DMS114 treated with DMSO at 0.1 percent for 48 hours (cell line): ENCODE results near the gene DRC1.

Source experiments
- DNase-seq: peaks from one replicate; lab custom pipeline; 2025; ENCODE audit not compliant: unreplicated experiment; lab: John Stamatoyannopoulos, UW

The DRC1 gene

GRCh38 chr2:26442707-26443106 is 41.0 kb downstream of the DRC1 start:
- no peak for DNase-seq

- DNase-seq: no peak
These were observed 42.5 kb downstream of the DRC1 start for GRCh38 chr2:26444236-26444635.

DNA sequence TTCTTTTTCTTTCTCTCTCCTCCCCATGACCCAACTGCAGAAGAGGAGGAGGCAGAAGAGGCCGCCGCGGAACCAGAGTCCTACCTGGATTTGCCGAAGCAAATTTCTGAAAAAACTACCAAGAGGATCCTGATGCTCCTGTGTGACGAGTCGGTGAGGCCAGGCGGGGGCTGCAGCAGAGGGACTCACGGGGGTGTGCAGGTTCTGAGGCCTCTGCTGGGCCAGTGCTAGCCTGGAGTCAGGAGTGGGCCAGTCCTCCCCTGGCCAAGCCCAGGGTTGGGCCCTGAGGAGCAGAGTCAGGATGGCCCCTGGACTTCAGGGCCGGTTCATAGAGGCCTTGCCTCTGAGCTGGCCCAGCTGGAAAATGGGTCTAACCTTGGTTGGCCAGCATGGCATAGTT is 46.9 kb downstream of the DRC1 start:
- no peak for DNase-seq

DNA sequence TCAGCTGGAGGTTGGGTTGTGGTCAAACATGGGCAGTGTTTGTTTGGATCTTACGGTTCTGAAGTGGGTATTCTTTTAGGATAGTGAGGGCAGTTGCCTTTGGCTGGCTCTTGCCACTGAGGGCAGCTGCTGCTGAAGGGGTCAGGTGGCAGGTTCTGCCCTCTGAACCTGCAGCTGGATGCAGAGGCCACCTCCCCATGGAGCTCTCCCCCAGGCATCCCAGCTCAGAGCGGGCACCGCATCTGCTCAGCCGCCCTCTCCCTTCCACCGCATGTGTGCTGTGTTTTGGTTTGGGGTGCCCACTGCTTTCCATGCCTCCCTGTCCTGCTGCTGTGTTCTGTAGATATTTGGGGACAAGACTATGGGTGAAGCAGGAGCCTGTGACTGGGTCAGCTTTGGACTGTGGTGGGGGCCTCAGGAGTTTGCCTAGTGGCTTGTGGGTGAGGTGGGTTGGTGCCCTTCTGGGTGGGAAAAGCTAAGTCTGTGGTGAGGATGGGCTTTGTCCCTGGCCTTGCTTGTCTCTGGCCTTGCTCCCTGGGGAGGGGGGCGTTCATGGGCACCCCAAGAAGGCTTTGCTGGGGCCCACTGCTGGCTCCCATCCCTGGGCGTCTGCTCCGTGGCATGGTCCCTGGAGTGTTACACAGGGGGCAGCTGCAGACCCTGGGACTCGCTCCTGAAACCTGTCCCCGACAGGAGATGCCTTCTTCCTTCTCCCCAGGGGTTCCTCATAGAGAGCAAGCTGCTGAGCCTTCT is 47.7 kb downstream of the DRC1 start:
- DNase-seq: no peak

GRCh38 chr2:26450031-26450635 is 48.4 kb downstream of the DRC1 start:
- no peak for DNase-seq

DNA sequence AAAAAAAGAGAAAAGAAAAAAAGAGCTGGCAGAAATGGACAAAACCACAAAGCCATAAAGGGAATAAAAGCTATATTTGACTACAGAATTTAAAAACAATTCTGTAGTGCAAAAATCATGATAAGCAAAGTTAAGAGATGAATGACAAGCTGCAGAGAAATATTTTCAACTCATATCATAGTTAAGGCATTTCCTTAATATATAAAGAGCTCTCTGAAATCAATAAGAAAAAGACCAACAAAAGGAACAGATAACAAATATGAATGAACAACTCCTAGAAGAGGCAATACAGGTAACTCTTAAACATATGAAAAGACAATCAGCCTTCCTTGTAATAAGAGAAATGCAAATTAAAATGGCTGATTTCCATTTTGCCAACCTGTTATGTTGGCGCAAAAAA is 50.0 kb downstream of the DRC1 start:
- no peak for DNase-seq

DNA sequence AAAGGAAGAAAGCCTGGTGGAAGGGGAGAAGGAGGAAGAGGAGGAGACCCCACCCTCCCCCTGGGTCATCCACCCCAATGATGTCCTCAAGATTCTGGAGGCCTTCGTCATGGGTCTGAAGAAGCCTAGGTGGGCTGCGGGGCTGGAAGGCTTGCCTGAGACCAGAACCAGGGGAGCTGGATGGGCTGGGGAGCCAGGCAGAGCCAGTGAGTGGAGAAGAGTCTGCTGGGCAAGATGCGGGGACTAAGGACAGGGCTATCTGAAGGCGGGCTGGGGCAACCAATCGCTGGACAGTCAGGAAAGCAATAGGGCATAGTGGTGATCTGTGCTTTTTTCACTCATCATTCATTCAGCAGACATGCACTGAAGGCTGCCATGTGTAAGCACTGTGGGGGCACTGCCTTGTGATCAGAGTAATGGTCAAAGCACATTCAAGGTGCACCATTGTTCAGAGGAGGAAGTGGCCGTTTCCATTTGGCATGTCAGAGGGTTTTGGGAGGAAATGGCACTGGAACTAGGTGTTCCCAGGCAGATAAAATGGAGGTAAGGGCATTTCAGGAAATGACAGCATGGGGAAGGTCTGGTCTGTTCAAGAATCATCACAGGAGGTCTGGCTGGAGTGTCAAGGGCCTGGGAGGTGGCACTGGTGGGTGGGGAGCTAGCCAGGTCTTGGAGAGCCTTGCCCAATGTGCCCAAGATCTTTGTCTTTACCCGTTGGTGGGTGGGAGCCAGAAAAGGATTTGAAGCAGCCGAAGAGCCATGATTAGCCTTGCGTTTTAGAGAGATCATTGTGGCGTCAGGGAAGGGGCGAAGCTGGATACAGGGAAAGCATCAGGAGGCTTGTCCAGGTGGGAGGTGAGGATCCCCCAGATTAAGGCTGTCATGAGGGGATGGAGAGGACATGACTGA is 52.0 kb downstream of the DRC1 start:
- no peak for DNase-seq

- DNase-seq: no peak
These were observed 52.9 kb downstream of the DRC1 start for GRCh38 chr2:26454561-26455001.

DNA sequence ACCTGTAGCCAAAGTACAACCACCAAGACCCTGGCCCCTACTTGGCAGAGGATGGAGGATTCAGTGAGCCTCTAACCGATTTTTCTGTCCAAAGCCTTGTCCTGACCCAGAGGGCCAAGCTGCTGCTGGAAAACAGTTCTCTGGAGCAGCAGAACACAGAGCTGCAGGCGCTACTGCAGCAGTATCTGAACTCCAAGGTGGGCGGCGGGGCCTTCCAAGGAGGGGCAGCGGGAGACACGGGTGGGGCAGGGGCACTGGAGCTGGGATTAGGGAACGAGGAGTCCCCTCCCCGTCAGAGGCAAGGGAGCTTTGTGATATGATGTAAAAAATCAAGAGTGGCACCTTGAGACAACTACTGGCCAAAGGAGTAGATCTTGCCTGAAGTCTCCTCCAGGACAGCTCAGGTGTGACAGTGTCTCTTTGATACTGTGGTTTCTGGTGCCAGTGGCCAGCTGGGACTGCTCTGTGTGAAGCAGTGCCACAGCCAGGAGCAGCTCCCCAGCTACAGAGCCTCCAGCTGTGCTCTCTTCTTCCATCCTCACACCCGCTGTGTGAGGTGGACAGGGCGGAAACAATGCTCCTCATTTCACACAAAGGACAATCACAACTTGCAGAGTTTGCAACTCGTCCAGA is 53.4 kb downstream of the DRC1 start:
- no peak for DNase-seq

DNA sequence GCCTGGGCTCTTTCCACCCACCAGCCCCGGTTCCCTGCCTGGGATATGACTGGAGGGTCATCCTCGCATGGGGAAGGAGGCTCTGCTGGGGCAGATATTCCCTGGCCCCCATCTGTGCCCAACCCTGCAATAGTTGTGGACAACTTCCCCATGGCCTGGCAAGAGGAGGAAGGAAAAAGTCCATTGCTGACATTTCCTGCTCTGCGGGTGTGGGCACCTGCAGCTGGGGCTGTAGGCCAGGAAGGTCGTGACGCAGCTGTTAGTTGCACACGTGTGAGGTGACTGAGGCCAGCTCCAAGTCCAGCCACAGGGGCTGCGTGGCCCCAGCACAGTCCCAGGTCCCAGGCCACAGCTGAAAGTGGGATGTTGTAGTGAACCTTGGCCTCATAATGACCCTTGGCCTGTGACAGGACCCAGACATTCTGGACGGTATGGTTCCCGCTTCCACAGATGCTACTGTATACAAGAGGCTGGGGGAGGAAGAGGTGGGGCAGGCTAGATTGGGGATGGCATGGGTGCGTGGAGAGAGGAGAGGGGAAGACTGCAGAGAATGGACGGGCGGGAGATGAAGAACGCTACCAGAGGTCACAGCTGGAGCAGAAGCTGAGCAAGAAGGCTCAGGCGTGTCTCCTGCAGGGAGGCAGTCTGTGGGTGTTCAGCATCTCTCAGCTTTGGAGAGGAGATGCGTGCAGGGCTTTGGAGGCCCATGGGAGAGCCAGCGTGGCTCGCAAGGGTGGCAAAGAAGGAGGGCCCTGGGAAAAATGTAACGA is 54.1 kb downstream of the DRC1 start:
- no peak for DNase-seq

- DNase-seq: no peak
These were observed 54.9 kb downstream of the DRC1 start for GRCh38 chr2:26456440-26457250.

DNA sequence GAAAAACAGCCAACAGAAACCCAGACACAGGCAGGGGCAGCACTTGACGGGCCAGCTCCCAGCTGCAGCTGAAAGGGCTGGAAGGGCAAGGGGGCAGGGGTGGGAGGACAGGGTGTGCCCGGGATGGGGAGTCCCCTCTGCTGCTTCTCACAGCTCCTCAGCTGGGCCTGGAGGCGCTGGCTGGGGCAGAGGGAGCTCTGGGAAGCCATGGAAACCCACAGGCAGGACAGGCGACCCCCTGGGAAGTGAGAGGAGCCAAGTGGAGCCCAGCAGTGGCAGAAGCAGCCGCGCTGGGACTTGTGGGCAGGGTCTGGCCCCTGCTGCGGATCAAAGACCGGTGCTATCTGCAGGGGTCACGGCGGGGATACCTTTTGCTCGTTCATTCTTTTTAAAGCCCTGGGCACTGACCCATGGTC is 55.5 kb downstream of the DRC1 start:
- no peak for DNase-seq

DNA sequence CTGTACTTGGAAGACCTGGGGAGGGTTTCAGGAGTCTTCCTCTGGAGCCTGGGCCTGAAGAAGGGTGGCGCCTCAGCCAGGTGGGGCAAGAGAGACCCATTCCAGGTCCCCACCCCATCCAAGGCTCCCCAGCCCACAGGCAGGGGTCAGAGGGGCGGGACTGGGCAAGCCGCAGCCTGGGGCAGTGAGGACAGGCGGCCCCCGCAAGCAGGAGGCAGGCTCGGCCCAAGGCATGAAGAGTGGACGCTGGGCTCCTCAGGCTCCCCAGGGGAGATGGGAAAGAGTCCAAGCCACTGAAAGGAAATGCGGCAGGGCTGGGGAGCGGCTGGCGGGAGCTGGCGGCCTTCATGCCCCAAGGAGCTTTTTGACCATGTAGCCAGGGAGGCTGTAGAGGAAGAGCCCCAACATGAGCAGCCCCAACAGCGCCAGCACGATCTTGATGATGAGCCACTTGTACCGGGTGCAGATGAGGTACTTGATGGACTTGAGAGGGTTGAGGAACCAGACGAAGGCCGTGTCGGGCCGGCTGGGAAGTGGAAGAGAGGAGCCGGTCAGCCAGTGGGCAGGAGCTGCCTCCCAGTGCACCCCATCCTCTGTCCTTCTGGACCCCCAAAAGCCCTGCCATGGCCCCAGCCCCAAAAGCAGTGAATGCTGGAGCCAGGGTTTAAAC is 56.1 kb downstream of the DRC1 start:
- DNase-seq: no peak

- no peak for DNase-seq
These were observed 56.8 kb downstream of the DRC1 start for GRCh38 chr2:26458365-26459042.

- DNase-seq: no peak
These were observed 58.4 kb downstream of the DRC1 start for GRCh38 chr2:26459991-26460612.

GRCh38 chr2:26460613-26461031 is 58.9 kb downstream of the DRC1 start:
- DNase-seq: no peak

GRCh38 chr2:26461601-26462023 is 59.9 kb downstream of the DRC1 start:
- DNase-seq: no peak

DNA sequence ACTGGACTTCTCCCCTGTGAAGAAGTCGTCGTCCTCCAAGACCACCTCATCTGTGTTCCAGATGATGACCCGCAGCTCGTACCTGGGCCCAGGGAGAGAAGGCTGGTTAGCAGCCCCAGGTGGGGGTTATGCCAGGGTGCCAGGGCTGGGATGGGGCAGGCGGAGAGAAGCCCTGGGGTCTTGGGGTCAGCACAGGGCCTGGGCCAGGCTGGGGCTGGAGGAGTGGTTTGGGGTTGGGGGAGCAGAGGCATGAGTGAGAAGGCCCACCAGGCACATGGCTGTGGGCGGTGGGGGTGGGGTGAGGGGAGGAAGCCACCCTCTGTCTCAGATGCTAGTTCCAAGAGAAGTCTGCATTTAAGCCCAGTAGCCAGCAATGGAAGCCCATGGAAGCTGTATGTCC is 60.4 kb downstream of the DRC1 start:
- no peak for DNase-seq
